Measurements from ENCODE around the gene FBXO31.

Gene FBXO31

DNA sequence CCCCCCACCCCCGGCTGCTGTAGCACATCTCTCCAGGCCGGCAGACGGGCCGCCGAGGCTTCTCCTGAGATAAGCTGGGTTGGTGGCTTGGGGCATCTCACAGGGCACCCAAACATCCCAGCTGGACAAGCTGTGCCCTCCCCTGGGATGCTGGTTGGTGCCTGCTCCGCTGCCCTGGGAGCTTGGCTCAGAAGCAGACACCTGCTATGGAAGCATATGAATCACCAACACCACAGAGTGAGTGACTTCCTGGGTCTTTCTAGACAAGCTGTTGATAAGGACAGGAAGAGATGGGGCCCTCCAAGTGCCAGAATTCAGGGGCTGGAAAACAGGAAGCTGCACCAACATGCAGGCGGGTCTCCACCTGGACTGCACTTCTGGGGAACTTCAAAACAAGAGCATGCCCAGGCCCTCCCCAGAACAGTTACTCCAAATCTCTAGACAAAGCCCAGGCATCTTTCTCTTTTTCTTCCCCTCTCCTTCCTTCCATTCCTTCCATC lies 80.1 kb downstream of the FBXO31 start:
- Histone ChIP-seq H2AFZ (ENCODE audit: low read depth, low read length) (peak overlapping the region; percentile 66; the same call in 1 of the 2 replicates), H3K4me3 (ENCODE audit: low read depth in 1 of 2, low read length in 2 of 2) (no peak overlapping the region), H3K9me3 (ENCODE audit: insufficient read depth, low read length, severe bottlenecking) (peaks cover 2% of the 10 kb centered on the region), H3K79me2 (ENCODE audit: insufficient read depth, low read length) (no peaks in the 10 kb centered on the region), H3K27ac (ENCODE audit: low read length) (peak overlapping the region; percentile 80), H3K4me2 (ENCODE audit: insufficient read depth, low read length) (peak overlapping the region; percentile 26), H3K36me3 (ENCODE audit: insufficient read depth, low read length) (no peaks in the 10 kb centered on the region), H4K20me1 (ENCODE audit: insufficient read depth, low read length) (no peaks in the 10 kb centered on the region), H3K9ac (ENCODE audit: low read depth, low read length) (peak overlapping the region; percentile 24; the same call in 1 of the 2 replicates), H3K27me3 (ENCODE audit: insufficient read depth, low read length, poor library complexity) (no peaks in the 10 kb centered on the region), H3K4me1 (ENCODE audit: insufficient read depth, low read length) (peaks cover 25% of the 10 kb centered on the region)
- DNase-seq = peak; percentile 70
- no peak for TF ChIP-seq EZH2 (IDR thresholded peaks at IDR 0.05; ENCODE audit: borderline replicate concordance, low read depth, low read length, severe bottlenecking)
- TF ChIP-seq, protein P1, sequence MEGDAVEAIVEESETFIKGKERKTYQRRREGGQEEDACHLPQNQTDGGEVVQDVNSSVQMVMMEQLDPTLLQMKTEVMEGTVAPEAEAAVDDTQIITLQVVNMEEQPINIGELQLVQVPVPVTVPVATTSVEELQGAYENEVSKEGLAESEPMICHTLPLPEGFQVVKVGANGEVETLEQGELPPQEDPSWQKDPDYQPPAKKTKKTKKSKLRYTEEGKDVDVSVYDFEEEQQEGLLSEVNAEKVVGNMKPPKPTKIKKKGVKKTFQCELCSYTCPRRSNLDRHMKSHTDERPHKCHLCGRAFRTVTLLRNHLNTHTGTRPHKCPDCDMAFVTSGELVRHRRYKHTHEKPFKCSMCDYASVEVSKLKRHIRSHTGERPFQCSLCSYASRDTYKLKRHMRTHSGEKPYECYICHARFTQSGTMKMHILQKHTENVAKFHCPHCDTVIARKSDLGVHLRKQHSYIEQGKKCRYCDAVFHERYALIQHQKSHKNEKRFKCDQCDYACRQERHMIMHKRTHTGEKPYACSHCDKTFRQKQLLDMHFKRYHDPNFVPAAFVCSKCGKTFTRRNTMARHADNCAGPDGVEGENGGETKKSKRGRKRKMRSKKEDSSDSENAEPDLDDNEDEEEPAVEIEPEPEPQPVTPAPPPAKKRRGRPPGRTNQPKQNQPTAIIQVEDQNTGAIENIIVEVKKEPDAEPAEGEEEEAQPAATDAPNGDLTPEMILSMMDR (IDR thresholded peaks at IDR 0.05; ENCODE audit: borderline replicate concordance, extremely low read depth, low read length, poor library complexity, severe bottlenecking) = no peak
- ATAC-seq (ENCODE audit: insufficient read depth, low read depth) = peak; percentile 95

GRCh38 chr16:87298857-87299465 lies 84.6 kb downstream of the FBXO31 start:
- H3K4me3 ChIP-seq (ENCODE audit: low read depth in 1 of 2, low read length in 2 of 2) = no peak overlapping the region
- H3K9me3 ChIP-seq (ENCODE audit: insufficient read depth, low read length, severe bottlenecking) = no peaks in the 10 kb centered on the region
- H2AFZ ChIP-seq (ENCODE audit: low read depth, low read length) = no peak overlapping the region
- no peaks in the 10 kb centered on the region for H3K79me2 ChIP-seq (ENCODE audit: insufficient read depth, low read length)
- H3K36me3 ChIP-seq (ENCODE audit: insufficient read depth, low read length) = no peaks in the 10 kb centered on the region
- no peak overlapping the region for H3K9ac ChIP-seq (ENCODE audit: low read depth, low read length)
- no peak for ATAC-seq (ENCODE audit: insufficient read depth, low read depth)
- no peaks in the 10 kb centered on the region for H3K27me3 ChIP-seq (ENCODE audit: insufficient read depth, low read length, poor library complexity)
- DNase-seq = no peak
- no peaks in the 10 kb centered on the region for H4K20me1 ChIP-seq (ENCODE audit: insufficient read depth, low read length)
- no peak overlapping the region for H3K4me2 ChIP-seq (ENCODE audit: insufficient read depth, low read length)
- H3K4me1 ChIP-seq (ENCODE audit: insufficient read depth, low read length) = peaks cover 14% of the 10 kb centered on the region
- no peak for TF ChIP-seq EZH2 (IDR thresholded peaks at IDR 0.05; ENCODE audit: borderline replicate concordance, low read depth, low read length, severe bottlenecking)
- TF ChIP-seq, protein P1 (IDR thresholded peaks at IDR 0.05; ENCODE audit: borderline replicate concordance, extremely low read depth, low read length, poor library complexity, severe bottlenecking) = no peak
- H3K27ac ChIP-seq (ENCODE audit: low read length) = no peak overlapping the region

GRCh38 chr16:87297918-87298631 lies 85.5 kb downstream of the FBXO31 start:
- H3K36me3 ChIP-seq (ENCODE audit: insufficient read depth, low read length) = no peaks in the 10 kb centered on the region
- no peak overlapping the region for H2AFZ ChIP-seq (ENCODE audit: low read depth, low read length)
- H3K27me3 ChIP-seq (ENCODE audit: insufficient read depth, low read length, poor library complexity) = no peaks in the 10 kb centered on the region
- DNase-seq = peak; percentile 60
- no peak overlapping the region for H3K9ac ChIP-seq (ENCODE audit: low read depth, low read length)
- H3K79me2 ChIP-seq (ENCODE audit: insufficient read depth, low read length) = no peaks in the 10 kb centered on the region
- no peaks in the 10 kb centered on the region for H3K9me3 ChIP-seq (ENCODE audit: insufficient read depth, low read length, severe bottlenecking)
- no peak for TF ChIP-seq EZH2 (IDR thresholded peaks at IDR 0.05; ENCODE audit: borderline replicate concordance, low read depth, low read length, severe bottlenecking)
- TF ChIP-seq, protein P1 (IDR thresholded peaks at IDR 0.05; ENCODE audit: borderline replicate concordance, extremely low read depth, low read length, poor library complexity, severe bottlenecking) = peak; percentile 82
- H3K4me2 ChIP-seq (ENCODE audit: insufficient read depth, low read length) = no peak overlapping the region
- peak; percentile 84 for ATAC-seq (ENCODE audit: insufficient read depth, low read depth)
- no peak overlapping the region for H3K4me3 ChIP-seq (ENCODE audit: low read depth in 1 of 2, low read length in 2 of 2)
- no peak overlapping the region for H3K27ac ChIP-seq (ENCODE audit: low read length)
- H4K20me1 ChIP-seq (ENCODE audit: insufficient read depth, low read length) = no peaks in the 10 kb centered on the region
- H3K4me1 ChIP-seq (ENCODE audit: insufficient read depth, low read length) = peaks cover 5% of the 10 kb centered on the region
